ENCODE measurements around the gene KIAA1671.

GRCh38 chr22:25067851-25068421, 115.4 kb downstream of the KIAA1671 start:
- TF ChIP-seq TEAD4 (IDR thresholded peaks at IDR 0.05; ENCODE audit: low read length) (no peak), TEAD4 (CRISPR knock-in tag; IDR thresholded peaks at IDR 0.05; ENCODE audit: borderline replicate concordance) (no peak), CHD2 (IDR thresholded peaks at IDR 0.05; ENCODE audit: low read depth, low read length) (no peak), RAD21 (CRISPR knock-in tag; conservative IDR thresholded peaks at IDR 0.05 in 1 of 2, IDR thresholded peaks at IDR 0.05 in 1 of 2) (no peak), COPS2 (conservative IDR thresholded peaks at IDR 0.05) (no peak), BRF1 (IDR thresholded peaks at IDR 0.05; ENCODE audit: borderline replicate concordance, extremely low read depth, insufficient read length) (no peak), CC2D1A (IDR thresholded peaks at IDR 0.05) (no peak), MED1 (CRISPR knock-in tag; IDR thresholded peaks at IDR 0.05; ENCODE audit: borderline replicate concordance) (no peak), CHD4 (IDR thresholded peaks at IDR 0.05; ENCODE audit: insufficient read depth, insufficient replicate concordance, low read depth, low read length, poor library complexity, severe bottlenecking) (no peak), GATAD2A (IDR thresholded peaks at IDR 0.05) (no peak), KDM4B (IDR thresholded peaks at IDR 0.05; ENCODE audit: borderline replicate concordance in 2 of 2, low read depth in 1 of 2) (no peak), MXI1 (IDR thresholded peaks at IDR 0.05; ENCODE audit: low read depth, low read length) (no peak)
